GM23338 (cell line): Measurements from ENCODE around the gene APP. TPM values are rescaled to one million over a fixed set of nuclear protein-coding genes. Genes with fewer than 3 reads are reported as not detected.

Experiments used
- ATAC-seq: fragments of 200-7000 bp; cut with Tn5 transposase; 3 replicates; pipeline ENCODE4 v1.9.1; 2020
- DNase-seq: peaks from one replicate; pipeline ENCODE4 v3.0.0-alpha.2; 2015; ENCODE audit warnings: low spot score
- H2AFZ ChIP-seq: fragments of 200-600 bp; sonication (generic); 2 replicates; pipeline ENCODE4 v1.8.0; 2016; ENCODE audit warnings: antibody characterized with exemption, mild to moderate bottlenecking, moderate library complexity
- H3F3A ChIP-seq: fragments of 200-600 bp; sonication (generic); replicated peaks from 2 replicates; pipeline ENCODE4 v1.8.0; 2017; ENCODE audit warnings: antibody characterized with exemption, mixed run types, low read depth
- H3K27ac ChIP-seq: fragments of 200-600 bp; sonication (generic); 2 replicates; pipeline ENCODE4 v1.6.1; 2016; ENCODE audit warnings: low read depth
- H3K27me3 ChIP-seq: fragments of 200-600 bp; sonication (generic); 2 replicates; pipeline ENCODE4 v1.8.0; 2016; ENCODE audit warnings: mild to moderate bottlenecking, mixed run types, moderate library complexity; ENCODE audit not compliant: insufficient read depth
- H3K36me3 ChIP-seq: fragments of 200-600 bp; sonication (generic); 2 replicates; pipeline ENCODE4 v1.8.0; 2016; ENCODE audit warnings: mild to moderate bottlenecking; ENCODE audit not compliant: insufficient read depth
- H3K4me1 ChIP-seq: fragments of 200-600 bp; sonication (generic); 2 replicates; pipeline ENCODE4 v1.8.0; 2016; ENCODE audit warnings: mild to moderate bottlenecking, moderate library complexity; ENCODE audit not compliant: insufficient read depth
- H3K4me2 ChIP-seq: fragments of 200-600 bp; sonication (generic); 2 replicates; pipeline ENCODE4 v1.7.1; 2017; ENCODE audit warnings: mixed run types
- H3K4me3 ChIP-seq: fragments of 200-600 bp; sonication (generic); 2 replicates; pipeline ENCODE4 v1.6.1; 2016; ENCODE audit warnings: mixed run types
- H3K79me2 ChIP-seq: fragments of 200-600 bp; sonication (generic); replicated peaks from 2 replicates; pipeline ENCODE4 v1.8.0; 2017; ENCODE audit warnings: mild to moderate bottlenecking; ENCODE audit not compliant: insufficient read depth
- H3K9me2 ChIP-seq: fragments of 200-600 bp; sonication (generic); 2 replicates; pipeline ENCODE4 v1.8.0; 2017; ENCODE audit not compliant: insufficient read depth
- H4K20me1 ChIP-seq: fragments of 200-600 bp; sonication (generic); replicated peaks from 2 replicates; pipeline ENCODE4 v1.8.0; 2017; ENCODE audit warnings: mild to moderate bottlenecking; ENCODE audit not compliant: insufficient read depth
- H3K27ac Mint-ChIP-seq: 2 replicates; pipeline ENCODE4 v1.8.0; 2020; ENCODE audit warnings: inconsistent platforms, mild to moderate bottlenecking, moderate library complexity, mixed read lengths
- H3K27me3 Mint-ChIP-seq: 3 replicates; pipeline ENCODE4 v1.8.0; 2022; ENCODE audit warnings: low read depth, mild to moderate bottlenecking, moderate library complexity, mixed read lengths, inconsistent platforms; ENCODE audit not compliant: insufficient read depth, poor library complexity
- H3K36me3 Mint-ChIP-seq: 3 replicates; pipeline ENCODE4 v1.8.0; 2021; ENCODE audit warnings: low read depth, mild to moderate bottlenecking, inconsistent platforms, moderate library complexity, mixed read lengths
- H3K4me1 Mint-ChIP-seq: 3 replicates; pipeline ENCODE4 v1.8.0; 2020; ENCODE audit warnings: mild to moderate bottlenecking, inconsistent platforms, mixed read lengths
- H3K4me3 Mint-ChIP-seq: 3 replicates; pipeline ENCODE4 v1.8.0; 2021; ENCODE audit warnings: moderate library complexity, mild to moderate bottlenecking, inconsistent platforms, mixed read lengths
- H3K9me3 Mint-ChIP-seq: 3 replicates; pipeline ENCODE4 v1.8.0; 2020; ENCODE audit warnings: moderate library complexity, mild to moderate bottlenecking, inconsistent platforms, mixed read lengths
- CTCF ChIP-seq, 2 experiments: fragments of 200-600 bp in 1 of 2; sonication (generic) in 1 of 2; conservative IDR thresholded peaks; 2 replicates each; pipeline versions ENCODE4 v1.5.1 to v1.6.1; 2016 to 2017; ENCODE audit warnings: antibody characterized with exemption in 2 of 2, low read depth in 2 of 2, mild to moderate bottlenecking in 2 of 2, moderate library complexity in 1 of 2
- EZH2 ChIP-seq: fragments of 200-600 bp; sonication (generic); IDR thresholded peaks from one replicate; pipeline ENCODE4 v1.8.0; 2017; ENCODE audit warnings: antibody characterized with exemption, mild to moderate bottlenecking, low read depth; ENCODE audit not compliant: unreplicated experiment
- EZH2phosphoT487 ChIP-seq: fragments of 200-600 bp; sonication (generic); IDR thresholded peaks from one replicate; pipeline ENCODE4 v1.8.1; 2018; ENCODE audit warnings: antibody characterized with exemption; ENCODE audit not compliant: unreplicated experiment
- REST ChIP-seq: IDR thresholded peaks from one replicate; pipeline ENCODE4 v1.6.1; 2018; ENCODE audit warnings: antibody characterized with exemption; ENCODE audit not compliant: unreplicated experiment
- polyA plus RNA-seq: library from polyadenylated mRNA; unstranded; fragments of >200 nt; fragmentation: Nextera tagmentation; extraction: Ambion mirVana; gene quantifications from 2 replicates; pipeline ENCODE4 v1.2.1, GENCODE V29; 2016
- total RNA-seq: library from RNA; depleted of rRNA; stranded (reverse); fragments of >200 nt; shearing (Covaris generic); gene quantifications from 2 replicates; pipeline ENCODE4 v1.2.3, GENCODE V29; 2014

APP gene
- total and polyA plus RNA-seq, 2 experiments from 2014 or later: 69.4 to 444 TPM

DNA sequence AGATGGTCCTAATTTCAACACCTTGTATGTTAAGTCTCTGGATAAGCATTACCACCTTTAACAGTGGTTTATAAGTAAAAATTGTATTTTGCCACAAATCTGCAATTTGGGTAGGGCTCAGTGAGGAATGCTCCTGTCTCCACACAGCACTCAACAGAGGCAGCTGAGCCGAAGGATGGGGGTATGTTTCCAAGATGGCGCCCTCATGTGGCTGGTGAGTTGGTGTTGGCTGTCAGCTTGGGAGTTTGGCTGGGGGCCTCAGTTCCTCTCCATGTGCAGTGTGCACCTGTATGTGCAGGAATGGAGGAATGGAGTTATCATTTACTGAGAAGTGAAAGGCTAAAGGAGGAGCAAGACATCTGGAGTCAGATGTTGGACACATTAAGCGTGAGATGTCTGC is 299.0 kb downstream of the APP start:
- H3K4me3 ChIP-seq: no peak overlapping the region
- H3K4me1 ChIP-seq: no peaks in the 10 kb centered on the region
- H3K27ac ChIP-seq: no peak overlapping the region
- no peaks in the 10 kb centered on the region for H3K36me3 ChIP-seq
- peaks cover 4% of the 10 kb centered on the region for H3K9me2 ChIP-seq
- H3K79me2 ChIP-seq: no peaks in the 10 kb centered on the region
- Mint-ChIP-seq H3K4me3 (no peak overlapping the region), H3K27me3 (peaks cover 9% of the 10 kb centered on the region), H3K36me3 (peaks cover 3% of the 10 kb centered on the region; the same call in 1 of the 3 replicates), H3K4me1 (peaks cover 7% of the 10 kb centered on the region; the same call in 2 of the 3 replicates), H3K9me3 (no peaks in the 10 kb centered on the region), H3K27ac (no peak overlapping the region)
- no peaks in the 10 kb centered on the region for H3F3A ChIP-seq
- H4K20me1 ChIP-seq: no peaks in the 10 kb centered on the region
- H2AFZ ChIP-seq: no peak overlapping the region
- no peak overlapping the region for H3K4me2 ChIP-seq
- H3K27me3 ChIP-seq: no peaks in the 10 kb centered on the region
- TF ChIP-seq CTCF (conservative IDR thresholded peaks at IDR 0.05; ENCODE audit: low read depth in 2 of 2) (peak; percentile 55 to 66), REST (no peak)
- ATAC-seq (peak; percentile 65), DNase-seq (peak; percentile 55)

DNA sequence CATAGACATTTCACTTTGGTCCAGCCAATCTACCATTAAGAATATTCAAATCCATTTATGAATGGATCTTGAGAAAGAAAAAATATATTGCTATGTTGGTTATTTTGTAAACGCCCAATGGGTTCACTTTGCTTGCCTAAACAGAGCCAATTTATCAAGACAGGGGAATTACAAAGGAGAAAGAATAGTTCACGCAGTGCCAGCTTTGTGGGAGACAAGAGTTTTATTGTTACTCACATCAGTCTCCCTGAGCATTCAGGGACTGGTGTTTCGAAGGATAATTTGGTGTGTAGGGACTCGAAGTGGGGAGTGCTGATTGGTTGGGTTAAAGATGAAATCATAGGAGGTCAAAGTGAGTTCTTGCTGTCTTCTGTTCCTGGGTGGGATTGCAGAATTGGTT is 300.5 kb downstream of the APP start:
- no peaks in the 10 kb centered on the region for H3K27me3 ChIP-seq
- H3K27ac Mint-ChIP-seq: no peak overlapping the region
- H3K9me2 ChIP-seq: peaks cover 4% of the 10 kb centered on the region
- H3K4me1 Mint-ChIP-seq: peaks cover 11% of the 10 kb centered on the region; the same call in 2 of the 3 replicates
- H3K27me3 Mint-ChIP-seq: peaks cover 9% of the 10 kb centered on the region
- no peaks in the 10 kb centered on the region for H3K4me1 ChIP-seq
- no peak overlapping the region for H3K4me3 Mint-ChIP-seq
- no peaks in the 10 kb centered on the region for H4K20me1 ChIP-seq
- H3K36me3 ChIP-seq: no peaks in the 10 kb centered on the region
- no peak overlapping the region for H3K4me2 ChIP-seq
- no peak overlapping the region for H2AFZ ChIP-seq
- H3K79me2 ChIP-seq: no peaks in the 10 kb centered on the region
- peaks cover 3% of the 10 kb centered on the region; the same call in 1 of the 3 replicates for H3K36me3 Mint-ChIP-seq
- no peaks in the 10 kb centered on the region for H3K9me3 Mint-ChIP-seq
- no peak for TF ChIP-seq REST
- TF ChIP-seq EZH2phosphoT487: no peak
- no peak for TF ChIP-seq EZH2
- no peak for ATAC-seq
- DNase-seq: no peak
- no peak overlapping the region for H3K27ac ChIP-seq
- H3F3A ChIP-seq: no peaks in the 10 kb centered on the region
- no peak overlapping the region for H3K4me3 ChIP-seq
